HG02870 (cell line): Measurements from ENCODE around the gene STAT5A.
"Not testable (repeated sequence)": the region's sequence is repeated elsewhere in the genome, so short reads cannot be mapped to it uniquely, and the experiment has no call there.

Experiments
- ATAC-seq: cut with Tn5 transposase; IDR thresholded peaks from one replicate; pipeline ENCODE4 v1.9.1; 2021; ENCODE audit warnings: mild to moderate bottlenecking, moderate library complexity; ENCODE audit not compliant: unreplicated experiment

Gene STAT5A

DNA sequence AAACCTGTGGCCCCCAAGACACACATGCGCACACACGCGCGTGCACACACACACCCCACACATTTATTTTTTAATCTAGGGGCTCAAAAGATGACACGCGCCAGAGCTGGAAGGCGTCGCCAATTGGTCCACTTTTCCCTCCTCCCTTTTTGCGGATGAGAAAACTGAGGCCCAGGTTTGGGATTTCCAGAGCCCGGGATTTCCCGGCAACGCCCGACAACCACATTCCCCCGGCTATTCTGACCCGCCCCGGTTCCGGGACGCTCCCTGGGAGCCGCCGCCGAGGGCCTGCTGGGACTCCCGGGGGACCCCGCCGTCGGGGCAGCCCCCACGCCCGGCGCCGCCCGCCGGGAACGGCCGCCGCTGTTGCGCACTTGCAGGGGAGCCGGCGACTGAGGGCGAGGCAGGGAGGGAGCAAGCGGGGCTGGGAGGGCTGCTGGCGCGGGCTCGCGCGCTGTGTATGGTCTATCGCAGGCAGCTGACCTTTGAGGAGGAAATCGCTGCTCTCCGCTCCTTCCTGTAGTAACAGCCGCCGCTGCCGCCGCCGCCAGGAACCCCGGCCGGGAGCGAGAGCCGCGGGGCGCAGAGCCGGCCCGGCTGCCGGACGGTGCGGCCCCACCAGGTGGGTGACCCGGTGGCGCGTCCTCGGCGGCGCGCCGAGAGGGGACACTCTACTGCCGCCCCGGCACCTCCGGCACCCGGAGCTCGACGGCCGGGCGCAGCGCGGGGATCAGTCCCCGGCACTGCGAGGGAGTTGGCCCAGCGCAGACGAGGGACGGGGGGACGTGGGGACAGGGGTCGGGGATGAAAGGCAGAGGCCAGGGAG lies at the start of gene STAT5A:
Gene STAT5A, plus strand, starts transcription at position 522 of the 826 bp plus-strand sequence. CDS start 914 bp downstream, outside the sequence.
- ATAC-seq, result no peak

DNA sequence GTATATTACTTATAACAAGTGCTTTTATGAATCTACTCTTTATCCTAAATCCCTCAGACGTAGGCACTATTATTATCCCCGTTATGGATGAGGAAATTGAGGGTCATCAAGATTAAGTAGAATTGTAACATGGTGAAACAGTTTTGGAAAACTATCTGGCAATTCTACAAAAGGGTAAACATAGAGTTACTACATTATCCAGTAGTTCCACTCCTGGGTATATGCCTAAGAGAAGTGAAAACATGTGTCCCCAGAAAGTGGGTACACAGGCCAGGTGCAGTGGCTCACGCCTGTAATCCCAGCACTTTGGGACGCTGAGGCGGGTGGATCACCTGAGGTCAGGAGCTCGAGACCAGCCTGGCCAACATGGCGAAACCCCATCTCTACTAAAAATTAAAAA lies 48.7 kb upstream of the STAT5A start:
- ATAC-seq, result not testable (repeated sequence)

DNA sequence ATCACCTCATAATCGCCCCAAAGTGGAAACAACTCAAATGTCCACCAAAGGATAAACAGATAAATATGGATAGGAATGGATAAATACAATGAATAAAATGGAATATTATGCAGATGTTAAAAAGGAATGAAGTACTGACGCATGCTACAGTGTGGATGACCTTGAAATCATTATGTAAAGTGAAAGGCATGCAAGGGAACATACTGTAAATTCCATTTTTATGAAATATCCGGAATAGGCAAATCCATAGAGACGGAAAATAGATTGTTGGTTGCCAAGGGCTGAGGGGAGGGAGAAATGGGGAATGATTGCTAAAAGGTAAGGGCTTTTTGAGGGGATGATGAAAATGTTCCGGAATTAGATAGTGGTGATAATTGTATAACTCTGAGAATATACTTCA lies 48.1 kb upstream of the STAT5A start:
- no peak for ATAC-seq

GRCh38 chr17:42240863-42241262 lies 47.4 kb upstream of the STAT5A start:
- not testable (repeated sequence) for ATAC-seq

DNA sequence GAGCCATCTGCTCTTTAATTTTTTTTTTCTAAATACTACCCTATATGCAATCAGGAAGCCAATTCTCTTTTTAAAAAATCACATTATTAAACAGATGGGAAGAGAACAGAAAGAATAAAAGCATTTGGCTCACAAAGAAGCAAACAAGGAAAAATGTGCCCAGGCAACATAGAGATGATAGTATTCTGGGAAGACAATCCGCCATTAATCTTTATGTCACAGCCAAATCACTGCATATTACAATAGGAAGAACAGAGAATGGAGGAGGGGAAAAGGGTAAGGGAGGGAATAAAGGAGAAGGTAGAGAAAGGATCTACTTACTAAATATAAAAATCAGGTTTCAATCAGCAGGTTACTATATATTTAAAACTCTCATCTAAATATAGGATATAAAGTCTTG lies 46.4 kb upstream of the STAT5A start:
- no peak for ATAC-seq

DNA sequence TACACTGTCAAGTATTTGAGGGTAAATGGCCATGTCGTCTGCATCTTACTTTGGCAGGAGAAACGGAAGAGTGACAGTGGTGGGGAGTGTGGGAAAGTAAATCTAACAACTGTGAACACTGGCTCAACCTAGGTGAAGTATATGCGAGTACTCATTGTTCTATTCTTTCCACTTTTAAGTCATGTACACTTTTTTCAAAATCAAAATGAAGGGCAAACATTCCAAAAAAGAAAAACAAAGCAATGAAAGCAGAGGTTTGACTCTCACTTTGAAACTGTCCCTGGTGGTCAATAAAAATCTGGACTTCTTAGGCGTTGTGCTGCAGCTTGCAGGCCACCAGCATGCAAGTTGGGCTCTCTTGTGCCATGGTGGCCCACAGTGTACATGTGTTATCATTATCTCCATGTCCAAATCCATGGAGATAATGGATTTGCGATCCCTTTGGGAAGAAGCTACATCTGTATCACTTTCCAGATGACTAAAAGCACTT lies 44.8 kb upstream of the STAT5A start:
- no peak for ATAC-seq

GRCh38 chr17:42244116-42244515 lies 44.2 kb upstream of the STAT5A start:
- ATAC-seq, result not testable (repeated sequence)

DNA sequence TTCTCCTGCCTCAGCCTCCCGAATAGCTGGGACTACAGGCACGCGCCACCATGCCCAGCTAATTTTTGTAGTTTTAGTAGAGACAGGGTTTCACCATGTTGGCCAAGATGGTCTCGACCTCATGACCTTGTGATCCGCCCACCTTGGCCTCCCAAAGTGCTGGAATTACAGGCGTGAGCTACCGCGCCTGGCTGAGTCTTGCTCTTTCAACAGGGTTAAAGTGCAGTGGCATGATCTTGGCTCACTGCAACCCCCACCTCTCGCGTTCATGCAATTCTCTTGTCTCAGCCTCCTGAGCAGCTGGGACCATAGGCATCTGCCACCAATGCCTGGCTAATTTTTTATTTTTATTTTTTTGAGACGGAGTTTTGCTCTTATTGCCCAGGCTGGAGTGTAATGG lies 43.1 kb upstream of the STAT5A start:
- ATAC-seq, result not testable (repeated sequence)

DNA sequence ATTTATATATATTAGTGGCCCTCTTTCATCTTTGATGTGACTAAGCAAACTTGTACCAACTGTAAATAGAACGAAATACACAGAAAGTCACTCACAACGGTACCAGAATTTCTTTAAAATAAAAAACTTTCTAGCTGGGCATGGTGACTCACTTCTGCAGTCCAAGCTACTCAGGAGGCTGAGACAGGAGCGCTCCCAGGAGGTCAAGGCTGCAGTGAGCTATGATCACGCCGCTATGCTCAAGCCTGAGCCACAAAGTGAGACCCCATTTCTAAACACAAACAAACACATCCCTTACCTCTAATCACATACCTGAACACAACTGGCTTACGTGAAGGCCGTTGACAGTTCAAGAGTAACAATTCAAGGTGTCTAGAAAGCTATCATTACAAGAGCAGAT lies 41.8 kb upstream of the STAT5A start:
- no peak for ATAC-seq

GRCh38 chr17:42247734-42248133 lies 40.6 kb upstream of the STAT5A start:
- no peak for ATAC-seq

DNA sequence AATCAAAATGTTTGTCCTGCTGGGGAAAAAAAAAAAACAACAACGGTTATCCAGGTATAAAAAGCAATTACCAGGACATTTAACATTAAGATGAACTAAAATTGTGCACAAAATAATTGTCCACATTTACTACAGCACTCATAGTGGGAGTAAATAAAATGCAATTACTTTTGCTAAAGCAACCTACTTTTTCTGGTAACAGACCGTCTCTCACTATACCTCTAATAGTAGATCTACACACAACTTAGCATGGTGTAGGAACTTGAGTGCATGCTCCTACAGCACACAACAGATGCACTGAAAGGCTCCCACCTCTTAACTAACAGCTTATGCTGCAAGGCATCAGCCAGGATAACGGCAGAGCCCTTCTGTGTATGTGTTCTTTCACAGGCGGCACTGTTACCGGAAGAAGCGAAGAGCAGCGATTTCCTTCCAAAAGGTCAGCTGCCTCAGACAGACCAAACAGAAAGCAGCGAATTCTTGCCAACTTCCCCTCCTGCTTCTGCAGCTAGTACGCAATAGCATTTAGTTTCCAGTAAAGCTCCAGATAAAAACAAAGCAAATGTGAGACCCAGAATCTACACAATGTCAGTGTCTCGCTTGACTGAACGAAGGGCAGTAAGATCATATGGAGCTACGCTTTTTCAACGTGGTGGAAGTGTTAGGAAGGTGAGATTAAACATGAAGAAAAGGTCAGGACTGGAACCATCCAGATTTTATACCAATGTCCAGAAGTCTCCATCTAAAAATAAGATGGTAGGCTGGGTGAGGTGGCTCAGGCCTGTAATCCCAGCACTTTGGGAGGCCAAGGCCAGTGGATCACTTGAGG lies 39.7 kb upstream of the STAT5A start:
- ATAC-seq, result no peak

- no peak for ATAC-seq
Measured at GRCh38 chr17:42249681-42250446, 38.4 kb upstream of the STAT5A start.

DNA sequence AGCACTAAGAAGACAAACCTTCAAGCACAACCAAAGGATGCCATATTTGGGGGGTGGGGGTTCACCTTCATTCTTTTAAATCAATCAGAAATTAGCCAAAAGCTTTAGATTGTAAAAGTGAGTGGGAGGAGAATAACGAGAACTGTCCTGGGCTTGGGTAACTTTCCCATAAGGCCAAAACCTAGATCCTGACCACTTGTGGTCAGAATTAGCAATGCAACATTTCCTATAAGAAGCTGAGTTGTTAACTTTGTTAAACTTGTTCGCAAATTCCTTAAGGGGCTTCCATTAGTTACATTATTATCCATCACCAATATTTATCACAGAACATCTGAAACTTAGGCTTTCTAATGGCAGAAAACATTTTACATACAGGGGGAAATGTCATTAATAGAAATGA lies 37.2 kb upstream of the STAT5A start:
- ATAC-seq, result no peak

- no peak for ATAC-seq
Measured at GRCh38 chr17:42252597-42253550, 35.4 kb upstream of the STAT5A start.

- ATAC-seq, result no peak
Measured at GRCh38 chr17:42253578-42253977, 34.7 kb upstream of the STAT5A start.

DNA sequence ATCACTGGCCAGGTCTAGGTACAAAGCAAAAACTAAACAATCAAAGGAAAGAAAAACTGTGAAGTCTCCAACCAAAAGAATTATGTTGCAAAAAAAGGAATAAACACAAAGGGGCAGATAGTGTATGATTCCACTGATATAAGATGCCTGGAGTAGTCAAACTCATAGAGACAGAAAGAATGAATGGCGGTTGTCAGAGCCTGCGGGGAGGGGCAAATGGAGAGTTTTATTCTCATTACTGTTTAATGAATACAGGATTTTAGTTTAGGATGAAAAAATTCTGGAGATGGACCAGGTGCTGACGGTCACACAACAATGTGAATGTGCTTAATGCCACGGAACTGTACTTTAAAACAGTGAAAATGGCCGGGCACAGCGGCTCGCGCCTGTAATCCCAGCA lies 32.9 kb upstream of the STAT5A start:
- ATAC-seq, result no peak

- no peak for ATAC-seq
Measured at GRCh38 chr17:42260318-42260717, 28.0 kb upstream of the STAT5A start.

DNA sequence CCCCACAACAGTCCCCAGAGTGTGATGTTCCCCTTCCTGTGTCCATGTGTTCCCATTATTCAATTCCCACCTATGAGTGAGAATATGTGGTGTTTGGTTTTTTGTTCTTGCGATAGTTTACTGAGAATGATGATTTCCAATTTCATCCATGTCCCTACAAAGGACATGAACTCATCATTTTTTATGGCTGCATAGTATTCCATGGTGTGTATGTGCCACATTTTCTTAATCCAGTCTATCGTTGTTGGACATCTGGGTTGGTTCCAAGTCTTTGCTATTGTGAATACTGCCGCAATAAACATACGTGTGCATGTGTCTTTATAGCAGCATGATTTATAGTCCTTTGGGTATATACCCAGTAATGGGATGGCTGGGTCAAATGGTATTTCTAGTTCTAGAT lies 23.9 kb upstream of the STAT5A start:
- not testable (repeated sequence) for ATAC-seq

- no peak for ATAC-seq
Measured at GRCh38 chr17:42266462-42266861, 21.8 kb upstream of the STAT5A start.
